Colonic mucosa (tissue), 4 donors: Measurements from ENCODE around the gene LGI4. TPM values are rescaled to one million over a fixed set of nuclear protein-coding genes. Genes with fewer than 3 reads are reported as not detected.

Source experiments
- DNase-seq: peaks from one replicate; pipeline ENCODE4 v3.0.0-alpha.2; 2020
- H3K27ac ChIP-seq: fragments of 200-600 bp; one replicate; pipeline ENCODE4 v1.8.0; 2021
- H3K27me3 ChIP-seq: fragments of 200-600 bp; one replicate; pipeline ENCODE4 v1.8.0; 2021
- H3K36me3 ChIP-seq: fragments of 200-600 bp; one replicate; pipeline ENCODE4 v1.8.0; 2021
- H3K4me1 ChIP-seq: fragments of 200-600 bp; one replicate; pipeline ENCODE4 v1.8.0; 2021; ENCODE audit warnings: mild to moderate bottlenecking
- H3K4me3 ChIP-seq: fragments of 200-600 bp; one replicate; pipeline ENCODE4 v1.8.0; 2021
- H3K9ac ChIP-seq, 2 donors: one replicate each; pipeline ENCODE4 v1.7.0; 2013; ENCODE audit warnings: control low read depth in 2 of 2, low read depth in 2 of 2, low read length in 2 of 2
- H3K9me3 ChIP-seq: fragments of 200-600 bp; one replicate; pipeline ENCODE4 v1.8.0; 2021
- intact Hi-C: fragments of 100-400 bp; cut with DNase I; formaldehyde crosslinking; loops from one replicate; pipeline ENCODE4 v1.14.1; 2022
- total RNA-seq, 2 donors: library from RNA; stranded (reverse); fragmentation: NEBNext Ultra II Directional in 1 of 2; extraction: Animal tissue kit (Norgen Biotek cat#: 25700) in 1 of 2; gene quantifications; one replicate each; pipeline ENCODE4 v1.2.1, GENCODE V29; 2021
- TF ChIP-seq, protein P1 (sequence below): fragments of 200-600 bp; IDR thresholded peaks from one replicate; pipeline ENCODE4 v1.8.0; 2022; ENCODE audit warnings: antibody characterized with exemption, mild to moderate bottlenecking
- donor health status: healthy.
- donor health status: DM: no; HTN: no; CAD: no.
- donor health status: DM: no; HTN: no; CAD: no.

The LGI4 gene
- total RNA-seq, 2 donors from 2014 or later, result 5.8 to 10.2 TPM

- TF ChIP-seq, protein P1, sequence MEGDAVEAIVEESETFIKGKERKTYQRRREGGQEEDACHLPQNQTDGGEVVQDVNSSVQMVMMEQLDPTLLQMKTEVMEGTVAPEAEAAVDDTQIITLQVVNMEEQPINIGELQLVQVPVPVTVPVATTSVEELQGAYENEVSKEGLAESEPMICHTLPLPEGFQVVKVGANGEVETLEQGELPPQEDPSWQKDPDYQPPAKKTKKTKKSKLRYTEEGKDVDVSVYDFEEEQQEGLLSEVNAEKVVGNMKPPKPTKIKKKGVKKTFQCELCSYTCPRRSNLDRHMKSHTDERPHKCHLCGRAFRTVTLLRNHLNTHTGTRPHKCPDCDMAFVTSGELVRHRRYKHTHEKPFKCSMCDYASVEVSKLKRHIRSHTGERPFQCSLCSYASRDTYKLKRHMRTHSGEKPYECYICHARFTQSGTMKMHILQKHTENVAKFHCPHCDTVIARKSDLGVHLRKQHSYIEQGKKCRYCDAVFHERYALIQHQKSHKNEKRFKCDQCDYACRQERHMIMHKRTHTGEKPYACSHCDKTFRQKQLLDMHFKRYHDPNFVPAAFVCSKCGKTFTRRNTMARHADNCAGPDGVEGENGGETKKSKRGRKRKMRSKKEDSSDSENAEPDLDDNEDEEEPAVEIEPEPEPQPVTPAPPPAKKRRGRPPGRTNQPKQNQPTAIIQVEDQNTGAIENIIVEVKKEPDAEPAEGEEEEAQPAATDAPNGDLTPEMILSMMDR, result no peak
- Histone ChIP-seq H3K4me3 (no peak overlapping the region), H3K9me3 (no peaks in the 10 kb centered on the region), H3K9ac (no peak overlapping the region), H3K27me3 (peaks cover 6% of the 10 kb centered on the region), H3K4me1 (no peaks in the 10 kb centered on the region), H3K36me3 (no peaks in the 10 kb centered on the region), H3K27ac (no peak overlapping the region)
- no peak for DNase-seq
- intact Hi-C loops, result no loop called here
Measured at GRCh38 chr19:35159606-35160005, 24.7 kb upstream of the LGI4 start.

DNA sequence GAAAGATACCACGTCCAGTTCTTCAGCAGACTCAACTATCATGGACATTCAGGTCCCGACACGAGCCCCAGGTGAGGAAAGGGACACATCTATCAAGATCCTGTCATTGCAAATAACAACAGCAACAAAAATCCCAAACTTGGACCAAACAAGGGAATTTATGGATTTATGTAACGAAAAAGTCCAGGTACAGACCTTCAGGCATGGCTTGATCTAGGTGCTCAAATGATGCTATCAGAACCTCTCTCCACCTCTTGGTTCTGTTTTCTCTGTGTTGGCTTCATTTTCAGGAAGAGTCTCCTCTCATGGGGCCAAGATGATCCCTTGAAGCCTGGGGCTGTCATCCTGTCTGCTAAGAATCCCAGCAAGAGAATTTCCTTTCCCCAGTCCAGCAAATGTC lies 22.6 kb upstream of the LGI4 start:
- intact Hi-C loops, result no loop called here
- TF ChIP-seq, protein P1, result no peak

GRCh38 chr19:35156673-35157014 lies 21.8 kb upstream of the LGI4 start:
- H3K9me3 ChIP-seq, result no peaks in the 10 kb centered on the region
- no peak overlapping the region for H3K4me3 ChIP-seq
- peaks cover 13% of the 10 kb centered on the region for H3K27me3 ChIP-seq

More for the DNA sequence above, 22.6 kb upstream of the LGI4 start:
- H3K9ac ChIP-seq, result no peak overlapping the region
- no peak overlapping the region for H3K27ac ChIP-seq
- H3K9me3 ChIP-seq, result no peaks in the 10 kb centered on the region
- peaks cover 13% of the 10 kb centered on the region for H3K27me3 ChIP-seq
- no peak overlapping the region for H3K4me3 ChIP-seq
- no peaks in the 10 kb centered on the region for H3K4me1 ChIP-seq
- no peaks in the 10 kb centered on the region for H3K36me3 ChIP-seq
- DNase-seq, result no peak

GRCh38 chr19:35155981-35156672 lies 21.3 kb upstream of the LGI4 start:
- no peaks in the 10 kb centered on the region for H3K4me1 ChIP-seq
- no peaks in the 10 kb centered on the region for H3K36me3 ChIP-seq
- peak overlapping the region in 1 of 2 donors; percentile 74 for H3K9ac ChIP-seq
- DNase-seq, result no peak
- no peak overlapping the region for H3K27ac ChIP-seq
- H3K9me3 ChIP-seq, result no peaks in the 10 kb centered on the region
- intact Hi-C loops, result no loop called here
- TF ChIP-seq, protein P1, result no peak
- peaks cover 13% of the 10 kb centered on the region for H3K27me3 ChIP-seq
- peak overlapping the region; percentile 57 for H3K4me3 ChIP-seq

More at GRCh38 chr19:35156673-35157014, 21.8 kb upstream of the LGI4 start:
- intact Hi-C loops, result no loop called here
- Histone ChIP-seq H3K27ac (no peak overlapping the region), H3K36me3 (no peaks in the 10 kb centered on the region), H3K9ac (no peak overlapping the region), H3K4me1 (no peaks in the 10 kb centered on the region)
- DNase-seq, result no peak
- TF ChIP-seq, protein P1, result no peak

DNA sequence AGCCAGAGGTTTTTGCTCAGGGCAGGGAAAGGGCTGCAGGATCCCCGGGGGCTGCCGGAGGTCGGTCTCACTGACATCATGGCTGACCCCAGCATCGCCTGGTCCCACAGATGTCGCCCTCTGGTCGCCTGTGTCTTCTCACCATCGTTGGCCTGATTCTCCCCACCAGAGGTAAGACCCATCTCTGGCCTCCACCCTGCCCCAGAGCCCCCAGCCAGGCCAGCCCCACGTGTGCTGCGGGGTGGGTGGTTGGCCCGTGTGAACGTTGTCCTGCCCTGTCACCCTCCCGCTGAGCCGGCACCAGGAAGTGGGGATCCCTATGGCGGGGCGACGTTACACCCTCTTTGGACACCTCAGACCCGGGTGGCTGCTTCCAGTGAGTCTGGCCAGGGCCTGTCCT lies 20.6 kb upstream of the LGI4 start:
- intact Hi-C loops, result no loop called here
- no peaks in the 10 kb centered on the region for H3K4me1 ChIP-seq
- H3K36me3 ChIP-seq, result no peaks in the 10 kb centered on the region
- TF ChIP-seq, protein P1, result no peak
- H3K9ac ChIP-seq, result peak overlapping the region; percentile 48 to 74
- no peaks in the 10 kb centered on the region for H3K9me3 ChIP-seq
- H3K4me3 ChIP-seq, result peak overlapping the region; percentile 57
- DNase-seq, result no peak
- H3K27ac ChIP-seq, result peak overlapping the region; percentile 53
- H3K27me3 ChIP-seq, result peaks cover 13% of the 10 kb centered on the region
